Loucy (cell line): ENCODE measurements around the gene SP8.

Experiments
- H2AFZ ChIP-seq: fragments of 200-600 bp; sonication (generic); 2 replicates; pipeline ENCODE4 v1.6.0; 2016; ENCODE audit warnings: antibody characterized with exemption, mild to moderate bottlenecking, low read length, moderate library complexity
- H3F3A ChIP-seq: fragments of 200-600 bp; 2 replicates; pipeline ENCODE4 v1.6.0; 2016; ENCODE audit warnings: antibody characterized with exemption, low read depth, mild to moderate bottlenecking
- H3K27me3 ChIP-seq: fragments of 200-600 bp; sonication (generic); 2 replicates; pipeline ENCODE4 v1.6.1; 2014; ENCODE audit warnings: low read length, mild to moderate bottlenecking; ENCODE audit not compliant: insufficient read depth, poor library complexity, severe bottlenecking
- H3K36me3 ChIP-seq: fragments of 200-600 bp; sonication (generic); 2 replicates; pipeline ENCODE4 v1.6.1; 2016; ENCODE audit warnings: low read length; ENCODE audit not compliant: insufficient read depth
- H3K4me1 ChIP-seq: fragments of 200-600 bp; sonication (generic); 2 replicates; pipeline ENCODE4 v1.5.1; 2014; ENCODE audit warnings: low read length, mild to moderate bottlenecking; ENCODE audit not compliant: insufficient read depth, poor library complexity, severe bottlenecking
- H3K4me2 ChIP-seq: fragments of 200-600 bp; sonication (generic); 2 replicates; pipeline ENCODE4 v1.6.0; 2014; ENCODE audit warnings: antibody characterized with exemption, low read length, low read depth, mild to moderate bottlenecking; ENCODE audit not compliant: poor library complexity, severe bottlenecking
- H3K4me3 ChIP-seq: fragments of 200-600 bp; sonication (generic); 2 replicates; pipeline ENCODE4 v1.5.1; 2014; ENCODE audit warnings: low read length, mild to moderate bottlenecking, mixed read lengths; ENCODE audit not compliant: poor library complexity, severe bottlenecking
- H3K79me2 ChIP-seq: fragments of 200-600 bp; sonication (generic); 2 replicates; pipeline ENCODE4 v1.6.1; 2014; ENCODE audit warnings: low read length; ENCODE audit not compliant: insufficient read depth
- H3K9ac ChIP-seq: fragments of 200-600 bp; sonication (generic); 2 replicates; pipeline ENCODE4 v1.6.0; 2014; ENCODE audit warnings: mild to moderate bottlenecking, low read depth, low read length, moderate library complexity; ENCODE audit not compliant: poor library complexity, severe bottlenecking
- H3K9me2 ChIP-seq: fragments of 200-600 bp; sonication (generic); replicated peaks from 2 replicates; pipeline ENCODE4 v1.6.1; 2016; ENCODE audit warnings: low read depth, low read length, mixed read lengths
- H3K9me3 ChIP-seq: fragments of 200-600 bp; sonication (generic); 2 replicates; pipeline ENCODE4 v1.6.1; 2014; ENCODE audit warnings: mild to moderate bottlenecking, antibody characterized with exemption, low read length, low read depth; ENCODE audit not compliant: insufficient read depth
- H4K20me1 ChIP-seq: fragments of 200-600 bp; sonication (generic); 2 replicates; pipeline ENCODE4 v1.6.0; 2014; ENCODE audit warnings: antibody characterized with exemption, low read length, mild to moderate bottlenecking; ENCODE audit not compliant: insufficient read depth, poor library complexity, severe bottlenecking
- CTCF ChIP-seq: fragments of 200-600 bp; sonication (generic); conservative IDR thresholded peaks from 2 replicates; pipeline ENCODE4 v1.5.1; 2014; ENCODE audit warnings: mild to moderate bottlenecking, antibody characterized with exemption, low read length
- EZH2phosphoT487 ChIP-seq: fragments of 200-600 bp; IDR thresholded peaks from 2 replicates; pipeline ENCODE4 v1.6.1; 2018; ENCODE audit warnings: antibody characterized with exemption, mild to moderate bottlenecking, moderate library complexity, borderline replicate concordance

SP8 gene

GRCh38 chr7:20828947-20829346 is 42.3 kb upstream of the SP8 start:
- Histone ChIP-seq H3K9me2 (no peaks in the 10 kb centered on the region), H2AFZ (no peak overlapping the region), H3K9ac (no peak overlapping the region), H3K9me3 (no peaks in the 10 kb centered on the region), H4K20me1 (no peaks in the 10 kb centered on the region), H3K27me3 (no peaks in the 10 kb centered on the region), H3F3A (no peaks in the 10 kb centered on the region), H3K36me3 (no peaks in the 10 kb centered on the region), H3K4me3 (no peak overlapping the region), H3K4me2 (no peak overlapping the region), H3K79me2 (no peaks in the 10 kb centered on the region), H3K4me1 (peaks cover 5% of the 10 kb centered on the region)
- TF ChIP-seq CTCF (no peak), EZH2phosphoT487 (no peak)

- Histone ChIP-seq H3K4me2 (no peak overlapping the region), H3K4me3 (no peak overlapping the region), H3K27me3 (no peaks in the 10 kb centered on the region), H3K36me3 (no peaks in the 10 kb centered on the region), H3F3A (no peaks in the 10 kb centered on the region), H3K9ac (no peak overlapping the region), H3K79me2 (no peaks in the 10 kb centered on the region), H3K4me1 (peaks cover 10% of the 10 kb centered on the region), H3K9me2 (no peaks in the 10 kb centered on the region), H2AFZ (no peak overlapping the region), H3K9me3 (no peaks in the 10 kb centered on the region), H4K20me1 (no peaks in the 10 kb centered on the region)
- TF ChIP-seq EZH2phosphoT487 (no peak), CTCF (no peak)
Measured at GRCh38 chr7:20827172-20827571, 40.5 kb upstream of the SP8 start.

- Histone ChIP-seq H3K4me3 (no peak overlapping the region), H2AFZ (no peak overlapping the region), H3K36me3 (no peaks in the 10 kb centered on the region), H3F3A (no peaks in the 10 kb centered on the region), H4K20me1 (no peaks in the 10 kb centered on the region), H3K9me3 (no peaks in the 10 kb centered on the region), H3K9ac (no peak overlapping the region), H3K79me2 (no peaks in the 10 kb centered on the region), H3K27me3 (no peaks in the 10 kb centered on the region), H3K9me2 (no peaks in the 10 kb centered on the region), H3K4me1 (peaks cover 10% of the 10 kb centered on the region), H3K4me2 (no peak overlapping the region)
- TF ChIP-seq EZH2phosphoT487 (no peak), CTCF (no peak)
Measured at GRCh38 chr7:20826243-20826642, 39.6 kb upstream of the SP8 start.
